Measurements from ENCODE around the gene SYVN1.

SYVN1 gene

GRCh38 chr11:65095974-65096806 lies 38.1 kb downstream of the SYVN1 start, which contains the start of gene VPS51:
Gene VPS51, plus strand, starts transcription at chr11:65096214. Its CDS starts 37 bp downstream, at chr11:65096251.
- H3K4me3 ChIP-seq (ENCODE audit: low read depth, low read length), result peak within 1 kb of the TSS; percentile 86

DNA sequence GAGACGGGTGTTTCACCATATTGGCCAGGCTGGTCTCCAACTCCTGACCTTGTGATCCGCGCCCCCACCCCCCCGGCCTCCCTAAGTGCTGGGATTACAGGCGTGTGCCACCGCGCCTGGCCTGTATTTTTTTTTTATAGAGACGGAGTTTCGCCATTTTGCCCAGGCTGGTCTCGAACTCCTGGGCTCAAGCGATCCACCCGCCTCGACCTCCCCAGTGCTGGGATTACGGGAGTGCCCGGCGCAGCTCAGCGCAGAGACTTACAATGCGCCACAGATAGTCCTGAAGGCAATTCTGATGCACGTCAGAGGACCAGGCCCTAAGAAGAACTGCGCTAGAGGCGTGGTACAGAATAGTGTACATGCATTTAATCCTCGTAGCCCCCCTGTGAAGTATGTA lies 38.9 kb downstream of the SYVN1 start:
- H3K4me3 ChIP-seq (ENCODE audit: low read depth, low read length), result no peak overlapping the region

DNA sequence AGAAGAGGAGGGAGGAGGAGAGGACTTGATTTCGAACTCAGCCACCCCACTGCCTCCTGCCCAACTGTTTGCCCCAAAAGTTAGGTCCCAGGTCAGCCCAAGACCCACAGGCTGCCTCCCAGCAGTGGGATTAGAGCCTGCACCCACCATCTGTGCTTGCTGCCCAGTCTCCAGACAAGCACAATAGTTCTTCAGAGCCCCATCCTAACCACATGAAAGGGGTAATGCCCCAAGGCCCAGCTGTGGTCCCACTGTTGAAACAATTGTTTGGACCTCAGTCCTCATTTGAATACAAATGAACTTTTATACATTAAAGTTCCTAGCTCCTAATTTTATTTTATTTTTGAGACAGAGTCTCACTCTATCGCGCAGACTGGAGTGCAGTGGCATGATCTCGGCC lies 43.7 kb downstream of the SYVN1 start:
- no peak overlapping the region for H3K4me3 ChIP-seq (ENCODE audit: low read depth, low read length)

- no peak overlapping the region for H3K4me3 ChIP-seq (ENCODE audit: low read depth, low read length)
Measured at GRCh38 chr11:65089621-65090020, 44.7 kb downstream of the SYVN1 start.

- H3K4me3 ChIP-seq (ENCODE audit: low read depth, low read length), result no peak overlapping the region
Measured at GRCh38 chr11:65087827-65088226, 46.5 kb downstream of the SYVN1 start.

DNA sequence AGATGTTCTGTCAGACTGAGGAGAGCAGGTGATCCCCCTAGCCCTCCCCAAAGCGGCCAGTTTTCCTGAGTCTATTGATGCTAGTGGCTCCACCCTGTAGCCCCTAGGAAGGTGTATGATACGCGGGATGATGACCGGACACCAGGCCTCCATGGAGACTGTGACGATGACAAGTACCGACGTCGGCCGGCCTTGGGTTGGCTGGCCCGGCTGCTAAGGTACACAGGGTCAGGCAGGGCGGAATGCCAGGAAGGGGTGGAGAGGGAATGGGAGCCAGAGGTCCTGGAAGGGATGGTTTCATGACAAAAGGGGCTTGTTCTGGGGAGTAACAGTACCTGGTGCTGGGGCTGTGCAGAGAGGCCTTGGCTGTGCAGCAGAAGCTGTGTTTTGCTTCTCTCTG lies 47.1 kb downstream of the SYVN1 start:
- H3K4me3 ChIP-seq (ENCODE audit: low read depth, low read length), result no peak overlapping the region

GRCh38 chr11:65086809-65087208 lies 47.5 kb downstream of the SYVN1 start:
- no peak overlapping the region for H3K4me3 ChIP-seq (ENCODE audit: low read depth, low read length)

- H3K4me3 ChIP-seq (ENCODE audit: low read depth, low read length), result no peak overlapping the region
Measured at GRCh38 chr11:65085446-65085845, 48.9 kb downstream of the SYVN1 start.

- peak overlapping the region; percentile 91 for H3K4me3 ChIP-seq (ENCODE audit: low read depth, low read length)
Measured at GRCh38 chr11:65084598-65085375, 49.5 kb downstream of the SYVN1 start.

GRCh38 chr11:65083834-65084597 lies 50.3 kb downstream of the SYVN1 start, which contains the start of the genes CDCA5 and ZFPL1:
Gene CDCA5, minus strand, starts transcription at chr11:65084040. Its CDS starts 62 bp downstream, at chr11:65083978.
Gene ZFPL1, plus strand, starts transcription at chr11:65084222. Its CDS starts 477 bp downstream, at chr11:65084699.
- peak within 1 kb of the TSS; percentile 91 for H3K4me3 ChIP-seq (ENCODE audit: low read depth, low read length)

- peak overlapping the region; percentile 91 for H3K4me3 ChIP-seq (ENCODE audit: low read depth, low read length)
Measured at GRCh38 chr11:65083134-65083833, 51.0 kb downstream of the SYVN1 start.

DNA sequence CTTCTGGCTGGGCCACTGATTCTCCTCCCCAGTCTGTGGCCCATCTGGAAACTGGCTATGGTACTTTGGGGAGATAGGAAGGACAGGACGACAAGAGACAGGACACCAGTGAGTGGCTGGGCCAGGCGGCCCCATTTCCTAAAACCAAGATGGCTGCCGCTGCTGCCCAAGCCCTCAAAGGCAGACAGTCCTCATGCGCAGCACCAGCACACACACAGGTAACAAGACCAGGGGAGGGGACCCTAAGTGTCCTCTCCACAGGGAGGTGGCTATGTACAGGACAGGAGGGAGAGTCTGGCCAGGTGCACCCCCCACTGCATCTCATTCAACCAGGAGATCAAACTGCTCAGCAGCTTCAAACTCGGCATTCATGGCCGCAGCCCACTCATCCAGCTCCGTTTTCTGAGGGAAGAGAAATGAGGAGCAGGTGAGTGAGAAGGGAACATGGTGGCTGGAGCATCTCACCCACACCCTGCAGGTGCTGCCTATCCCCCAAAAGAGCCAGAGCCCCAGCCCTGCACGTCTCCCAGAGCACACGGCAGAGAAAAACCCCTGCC lies 55.5 kb downstream of the SYVN1 start:
- no peak overlapping the region for H3K4me3 ChIP-seq (ENCODE audit: low read depth, low read length)

DNA sequence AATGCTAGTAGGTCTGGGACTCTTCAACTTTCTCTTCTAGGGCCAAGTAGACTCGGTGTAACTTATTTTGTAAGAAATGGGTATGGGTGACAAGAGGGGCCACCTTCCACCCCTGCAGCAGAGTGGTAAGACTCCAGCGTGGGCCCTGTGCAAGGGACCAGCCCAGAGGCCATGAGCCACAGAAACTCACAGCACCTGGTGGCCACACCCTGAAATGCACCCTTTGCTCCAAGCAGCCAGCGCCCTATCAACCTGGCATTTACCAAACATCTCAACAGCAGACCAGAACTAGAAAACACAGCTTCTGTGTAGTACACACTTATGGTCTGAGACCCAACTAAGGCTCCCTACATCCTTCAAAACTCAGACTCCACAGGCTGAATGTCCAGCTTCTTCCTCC lies 56.2 kb downstream of the SYVN1 start:
- no peak overlapping the region for H3K4me3 ChIP-seq (ENCODE audit: low read depth, low read length)

GRCh38 chr11:65077451-65077850 lies 56.9 kb downstream of the SYVN1 start:
- H3K4me3 ChIP-seq (ENCODE audit: low read depth, low read length), result no peak overlapping the region
